K562 (cell line): ENCODE results near the gene SND1. TPM values are rescaled to one million over a fixed set of nuclear protein-coding genes. Genes with fewer than 3 reads are reported as not detected.

Experiments
- BRD9 ChIP-seq: fragments of 450-650 bp; IDR thresholded peaks from 2 replicates; pipeline ENCODE4 v1.6.1; 2018; ENCODE audit warnings: low read depth; ENCODE audit not compliant: partially characterized antibody
- ETV1 ChIP-seq: fragments of 450-650 bp; conservative IDR thresholded peaks from 2 replicates; pipeline ENCODE4 v1.6.1; 2016; ENCODE audit warnings: missing genetic modification characterization, control low read depth, low read depth, missing compliant biosample characterization
- FOXA3 ChIP-seq, 2 experiments: fragments of 450-650 bp in 1 of 2; sonication (generic) in 1 of 2; formaldehyde crosslinking; IDR thresholded peaks in 1 of 2; conservative IDR thresholded peaks in 1 of 2; 2 replicates each; pipeline versions ENCODE4 v1.4.0 to v1.8.0; 2020 to 2022; ENCODE audit warnings: mild to moderate bottlenecking in 2 of 2, missing genetic modification reagents in 1 of 2
- POLR2AphosphoS2 ChIP-seq: IDR thresholded peaks from 2 replicates; pipeline ENCODE4 v1.6.1; 2012; ENCODE audit warnings: low read length, improper control_type of control experiment
- SMAD1 ChIP-seq: fragments of 150-350 bp; IDR thresholded peaks from 2 replicates; pipeline ENCODE4 v1.6.1; 2014; ENCODE audit warnings: low read length, low read depth; ENCODE audit not compliant: partially characterized antibody
- TOE1 ChIP-seq, 2 experiments: fragments of 450-650 bp in 1 of 2; sonication (generic) in 1 of 2; formaldehyde crosslinking in 1 of 2; IDR thresholded peaks; 2 replicates each; pipeline versions ENCODE4 v1.7.1 to v1.8.0; 2016 to 2022; ENCODE audit warnings: borderline replicate concordance in 2 of 2, mild to moderate bottlenecking in 2 of 2, antibody characterized with exemption in 1 of 2, inconsistent platforms in 1 of 2, low read depth in 1 of 2, missing genetic modification reagents in 1 of 2, moderate library complexity in 1 of 2
- ZNF165 ChIP-seq: fragments of 250-450 bp; sonication (Bioruptor Pico); IDR thresholded peaks from 2 replicates; pipeline ENCODE4 v1.4.0; 2020; ENCODE audit warnings: borderline replicate concordance
- ZNF583 ChIP-seq: fragments of 250-450 bp; sonication (Bioruptor Pico); IDR thresholded peaks from 2 replicates; pipeline ENCODE4 v1.4.0; 2020
- ZNF766 ChIP-seq: fragments of 200-800 bp; sonication (Bioruptor generic); conservative IDR thresholded peaks from 2 replicates; pipeline ENCODE4 v1.6.1; 2016; ENCODE audit warnings: missing genetic modification characterization, missing compliant biosample characterization
- ZSCAN32 ChIP-seq: fragments of 450-650 bp; formaldehyde crosslinking; IDR thresholded peaks from 2 replicates; pipeline ENCODE4 v1.4.0; 2020; ENCODE audit warnings: mild to moderate bottlenecking, moderate library complexity
- polyA plus RNA-seq, 8 experiments: library from polyadenylated mRNA; depleted of rRNA in 4 of 8; stranded (reverse) in 5 of 8; unstranded in 3 of 8; fragments of >200 nt; fragmentation: Nextera tagmentation in 2 of 8; fragmentation: Illumina TruSeq in 1 of 8; extraction: Ambion mirVana in 2 of 8; extraction: Trizol in 1 of 8; gene quantifications; 2 replicates each; pipeline versions ENCODE4 v1.2.1 to v1.2.3, GENCODE V29; 2011 to 2014; ENCODE audit warnings: inconsistent platforms in 1 of 8, missing spikeins in 1 of 8
- total RNA-seq, 7 experiments: library from RNA; depleted of rRNA in 6 of 7; stranded (reverse); fragments of >200 nt in 6 of 7; fragmentation: Illumina TruSeq in 2 of 7; extraction: Trizol in 2 of 7; gene quantifications; 2 replicates each; pipeline versions ENCODE4 v1.2.1 to v1.2.3, GENCODE V29; 2011 to 2021; ENCODE audit warnings: low replicate concordance in 1 of 7
- TF ChIP-seq, protein P1 (sequence below): fragments of 450-650 bp; formaldehyde crosslinking; IDR thresholded peaks from 2 replicates; pipeline ENCODE4 v1.4.0; 2022; ENCODE audit warnings: mild to moderate bottlenecking, moderate library complexity
- TF ChIP-seq, protein P2 (sequence below), 2 experiments: fragments of 450-650 bp; formaldehyde crosslinking in 1 of 2; IDR thresholded peaks; 2 replicates each; pipeline versions ENCODE4 v1.4.0 to v1.6.1; 2014 to 2020; ENCODE audit warnings: mild to moderate bottlenecking in 2 of 2, borderline replicate concordance in 1 of 2, low read depth in 1 of 2
- TF ChIP-seq, protein P3 (sequence below): fragments of 450-650 bp; IDR thresholded peaks from 2 replicates; pipeline ENCODE4 v1.6.1; 2018; ENCODE audit not compliant: partially characterized antibody

The SND1 gene
- total and polyA plus RNA-seq, 9 of the 15 experiments (the other 6 are each of a cell fraction or from before 2014, with no cell fraction given) = 46.5 to 307 (median 191) TPM

DNA sequence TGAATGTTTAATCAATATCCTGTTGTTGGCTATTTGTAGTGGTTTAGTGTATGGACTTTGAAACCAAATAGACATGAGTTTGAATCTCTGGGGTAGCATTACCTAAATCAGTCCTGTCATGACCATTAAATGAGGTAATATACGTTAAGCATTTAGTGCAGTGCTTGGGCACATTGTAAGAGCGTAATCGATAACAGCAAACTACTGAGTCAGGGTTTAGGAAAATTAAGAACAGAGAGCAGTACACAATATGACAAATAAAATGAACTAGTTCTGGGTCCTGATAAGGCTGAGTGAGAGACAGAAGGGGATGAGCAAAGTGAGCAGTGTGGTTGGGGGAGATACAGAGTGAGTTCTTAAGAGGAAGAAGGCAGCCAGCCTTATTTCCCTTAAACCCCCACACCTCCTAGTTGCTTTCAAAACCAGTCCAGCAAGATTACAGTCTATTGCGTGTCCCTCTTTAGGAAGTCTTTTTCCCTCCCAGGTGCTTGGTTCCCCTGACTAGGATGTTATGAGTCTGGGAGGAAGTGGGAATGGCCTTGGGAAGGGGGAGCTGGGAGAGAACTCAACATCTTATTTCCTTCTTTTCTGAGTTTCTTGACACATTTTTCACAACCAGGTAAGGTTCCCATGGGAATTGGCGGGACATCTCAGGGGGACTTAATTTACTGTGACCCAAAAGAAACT is 171.0 kb downstream of the SND1 start (continued):
- TF ChIP-seq, protein P1, sequence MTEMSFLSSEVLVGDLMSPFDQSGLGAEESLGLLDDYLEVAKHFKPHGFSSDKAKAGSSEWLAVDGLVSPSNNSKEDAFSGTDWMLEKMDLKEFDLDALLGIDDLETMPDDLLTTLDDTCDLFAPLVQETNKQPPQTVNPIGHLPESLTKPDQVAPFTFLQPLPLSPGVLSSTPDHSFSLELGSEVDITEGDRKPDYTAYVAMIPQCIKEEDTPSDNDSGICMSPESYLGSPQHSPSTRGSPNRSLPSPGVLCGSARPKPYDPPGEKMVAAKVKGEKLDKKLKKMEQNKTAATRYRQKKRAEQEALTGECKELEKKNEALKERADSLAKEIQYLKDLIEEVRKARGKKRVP (CRISPR knock-in tag) = peak; percentile 94
- TF ChIP-seq ETV1 (tag) = peak; percentile 61; the same call in 1 of the 2 replicates
- no peak for TF ChIP-seq FOXA3 (CRISPR knock-in tag; conservative IDR thresholded peaks at IDR 0.05 in 1 of 2, IDR thresholded peaks at IDR 0.05 in 1 of 2)
- no peak for TF ChIP-seq SMAD1
- TF ChIP-seq ZSCAN32 (CRISPR knock-in tag) = 0 out of 2 replicates have a peak, but pooled peaks have one; percentile 59
- TF ChIP-seq, protein P2, sequence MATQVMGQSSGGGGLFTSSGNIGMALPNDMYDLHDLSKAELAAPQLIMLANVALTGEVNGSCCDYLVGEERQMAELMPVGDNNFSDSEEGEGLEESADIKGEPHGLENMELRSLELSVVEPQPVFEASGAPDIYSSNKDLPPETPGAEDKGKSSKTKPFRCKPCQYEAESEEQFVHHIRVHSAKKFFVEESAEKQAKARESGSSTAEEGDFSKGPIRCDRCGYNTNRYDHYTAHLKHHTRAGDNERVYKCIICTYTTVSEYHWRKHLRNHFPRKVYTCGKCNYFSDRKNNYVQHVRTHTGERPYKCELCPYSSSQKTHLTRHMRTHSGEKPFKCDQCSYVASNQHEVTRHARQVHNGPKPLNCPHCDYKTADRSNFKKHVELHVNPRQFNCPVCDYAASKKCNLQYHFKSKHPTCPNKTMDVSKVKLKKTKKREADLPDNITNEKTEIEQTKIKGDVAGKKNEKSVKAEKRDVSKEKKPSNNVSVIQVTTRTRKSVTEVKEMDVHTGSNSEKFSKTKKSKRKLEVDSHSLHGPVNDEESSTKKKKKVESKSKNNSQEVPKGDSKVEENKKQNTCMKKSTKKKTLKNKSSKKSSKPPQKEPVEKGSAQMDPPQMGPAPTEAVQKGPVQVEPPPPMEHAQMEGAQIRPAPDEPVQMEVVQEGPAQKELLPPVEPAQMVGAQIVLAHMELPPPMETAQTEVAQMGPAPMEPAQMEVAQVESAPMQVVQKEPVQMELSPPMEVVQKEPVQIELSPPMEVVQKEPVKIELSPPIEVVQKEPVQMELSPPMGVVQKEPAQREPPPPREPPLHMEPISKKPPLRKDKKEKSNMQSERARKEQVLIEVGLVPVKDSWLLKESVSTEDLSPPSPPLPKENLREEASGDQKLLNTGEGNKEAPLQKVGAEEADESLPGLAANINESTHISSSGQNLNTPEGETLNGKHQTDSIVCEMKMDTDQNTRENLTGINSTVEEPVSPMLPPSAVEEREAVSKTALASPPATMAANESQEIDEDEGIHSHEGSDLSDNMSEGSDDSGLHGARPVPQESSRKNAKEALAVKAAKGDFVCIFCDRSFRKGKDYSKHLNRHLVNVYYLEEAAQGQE (IDR thresholded peaks at IDR 0.05; ENCODE audit: borderline replicate concordance) = peak; percentile 24; the same call in 1 of the 2 replicates
- TF ChIP-seq, protein P2 (CRISPR knock-in tag; IDR thresholded peaks at IDR 0.05; ENCODE audit: low read depth) = no peak
- peak; percentile 64 for TF ChIP-seq ZNF766 (CRISPR knock-in tag)
- TF ChIP-seq POLR2AphosphoS2 = no peak
- 0 out of 2 replicates have a peak, but pooled peaks have one; percentile 41 for TF ChIP-seq ZNF583
- TF ChIP-seq, protein P3, sequence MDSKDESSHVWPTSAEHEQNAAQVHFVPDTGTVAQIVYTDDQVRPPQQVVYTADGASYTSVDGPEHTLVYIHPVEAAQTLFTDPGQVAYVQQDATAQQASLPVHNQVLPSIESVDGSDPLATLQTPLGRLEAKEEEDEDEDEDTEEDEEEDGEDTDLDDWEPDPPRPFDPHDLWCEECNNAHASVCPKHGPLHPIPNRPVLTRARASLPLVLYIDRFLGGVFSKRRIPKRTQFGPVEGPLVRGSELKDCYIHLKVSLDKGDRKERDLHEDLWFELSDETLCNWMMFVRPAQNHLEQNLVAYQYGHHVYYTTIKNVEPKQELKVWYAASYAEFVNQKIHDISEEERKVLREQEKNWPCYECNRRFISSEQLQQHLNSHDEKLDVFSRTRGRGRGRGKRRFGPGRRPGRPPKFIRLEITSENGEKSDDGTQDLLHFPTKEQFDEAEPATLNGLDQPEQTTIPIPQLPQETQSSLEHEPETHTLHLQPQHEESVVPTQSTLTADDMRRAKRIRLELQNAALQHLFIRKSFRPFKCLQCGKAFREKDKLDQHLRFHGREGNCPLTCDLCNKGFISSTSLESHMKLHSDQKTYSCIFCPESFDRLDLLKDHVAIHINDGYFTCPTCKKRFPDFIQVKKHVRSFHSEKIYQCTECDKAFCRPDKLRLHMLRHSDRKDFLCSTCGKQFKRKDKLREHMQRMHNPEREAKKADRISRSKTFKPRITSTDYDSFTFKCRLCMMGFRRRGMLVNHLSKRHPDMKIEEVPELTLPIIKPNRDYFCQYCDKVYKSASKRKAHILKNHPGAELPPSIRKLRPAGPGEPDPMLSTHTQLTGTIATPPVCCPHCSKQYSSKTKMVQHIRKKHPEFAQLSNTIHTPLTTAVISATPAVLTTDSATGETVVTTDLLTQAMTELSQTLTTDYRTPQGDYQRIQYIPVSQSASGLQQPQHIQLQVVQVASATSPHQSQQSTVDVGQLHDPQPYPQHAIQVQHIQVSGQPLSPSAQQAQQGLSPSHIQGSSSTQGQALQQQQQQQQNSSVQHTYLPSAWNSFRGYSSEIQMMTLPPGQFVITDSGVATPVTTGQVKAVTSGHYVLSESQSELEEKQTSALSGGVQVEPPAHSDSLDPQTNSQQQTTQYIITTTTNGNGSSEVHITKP = peak; percentile 86
- TF ChIP-seq BRD9 = peak; percentile 57
- no peak for TF ChIP-seq ZNF165 (CRISPR knock-in tag)
- TF ChIP-seq TOE1 (IDR thresholded peaks at IDR 0.05; ENCODE audit: borderline replicate concordance) = peak; percentile 39; the same call in 1 of the 2 replicates
- no peak for TF ChIP-seq TOE1 (CRISPR knock-in tag; IDR thresholded peaks at IDR 0.05; ENCODE audit: borderline replicate concordance, low read depth)
